Heart left ventricle (tissue), 13 donors: ENCODE data around the gene ADCY7.

Source experiments
- CTCF ChIP-seq, 12 donors: fragments of 200-600 bp; sonication (generic) in 4 of 12; IDR thresholded peaks; one replicate each; pipeline versions ENCODE4 v1.5.0 to v1.8.0; 2018 to 2022; ENCODE audit warnings: antibody characterized with exemption in 12 of 12, mild to moderate bottlenecking in 5 of 12
- POLR2A ChIP-seq, 2 donors: fragments of 450-650 bp; IDR thresholded peaks; one replicate each; pipeline ENCODE4 v1.6.1; 2017; ENCODE audit warnings: antibody characterized with exemption in 2 of 2, mild to moderate bottlenecking in 2 of 2, moderate library complexity in 2 of 2
- donor health status: ischemic (EF 13 %, LVEDD 7.1; RV severe dilation, severe dysfunction).
- donor health status: DM: no; HTN: yes; CAD: no.
- donor health status: DM: no; HTN: no; CAD: no.
- donor health status: ischemic (EF 25% LVEDD 6.9; RV normal size, moderate dysfunction).
- donor health status: ischemic (EF 25% LVEDD 5.7; RV mildly dilated, moderate dysfunction).
- donor health status: ischemic (EF 35%, LVEDD 5.7; RV mildly dilated, moderate dysfunction).
- donor health status: nonischemic (EF 11% LVEDD 7.7; RV severe dilation, severe dysfunction).
- donor health status: DM: yes; HTN: yes; CAD: no.
- donor health status: PGD.
- donor health status: ischemic (EF 29% LVEDD 5.4; RV normal size, mild dysfunction).
- donor health status: nonischemic (EF 23%, LVEDD 6.1; RV moderate dilation, normal function).

- no peak for TF ChIP-seq CTCF (IDR thresholded peaks at IDR 0.05)
- no peak for TF ChIP-seq POLR2A (IDR thresholded peaks at IDR 0.05)
Observed at GRCh38 chr16:50284131-50284911, 18.0 kb downstream of the ADCY7 start.
